ENCODE results near the gene PLEKHG3. TPM values are rescaled to one million over a fixed set of nuclear protein-coding genes. Genes with fewer than 3 reads are reported as not detected.

The PLEKHG3 gene
- polyA plus RNA-seq, 1 donor (not counting 4 experiments of a cell fraction or from before 2014, with no cell fraction given): 71.0 TPM

GRCh38 chr14:64701660-64702059 lies 2.6 kb upstream of the PLEKHG3 start:
- FAIRE-seq: peak; percentile 61
- dilution Hi-C loops (cut with MboI; ENCODE audit: extremely low pct_ligation_motif_present, low sequenced_read_pairs): no loop called here
- H3K9ac ChIP-seq (ENCODE audit: control insufficient read depth, extremely low read depth, insufficient read depth, low read length): no peak overlapping the region
- no peak for DNase-seq (ENCODE audit: low read depth, low spot score)
- H3K9me3 ChIP-seq (ENCODE audit: control insufficient read depth, low read depth, low read length): no peaks in the 10 kb centered on the region
- TF ChIP-seq CTCF (optimal IDR thresholded peaks at IDR 0.05 in 1 of 3, IDR thresholded peaks at IDR 0.05 in 1 of 3, conservative IDR thresholded peaks at IDR 0.05 in 1 of 3; ENCODE audit: extremely low read depth in 1 of 3, insufficient read depth in 2 of 3, low read length in 3 of 3) (no peak), EZH2 (IDR thresholded peaks at IDR 0.05; ENCODE audit: low read length) (no peak)
- H3K9me1 ChIP-seq (ENCODE audit: control insufficient read depth, extremely low read depth, insufficient read depth, low read length): no peaks in the 10 kb centered on the region
- peaks cover 0 to 4% of the 10 kb centered on the region in 2 experiments for H3K36me3 ChIP-seq (ENCODE audit: control insufficient read depth in 2 of 2, extremely low read depth in 1 of 2, insufficient read depth in 2 of 2, low read length in 2 of 2)
- H3K4me1 ChIP-seq (ENCODE audit: control insufficient read depth, extremely low read depth, insufficient read depth, low read length): peaks cover 42% of the 10 kb centered on the region
- no peaks in the 10 kb centered on the region for H3K27me3 ChIP-seq (ENCODE audit: control insufficient read depth, extremely low read depth, insufficient read depth, low read length)
- H3K79me2 ChIP-seq (ENCODE audit: control insufficient read depth, insufficient read depth, low read length): peaks cover 26% of the 10 kb centered on the region
- no peak overlapping the region for H2AFZ ChIP-seq (ENCODE audit: control insufficient read depth, low read length)
- no peak overlapping the region for H3K4me2 ChIP-seq (ENCODE audit: control insufficient read depth, extremely low read depth, insufficient read depth, low read depth, low read length)
- peaks cover 5% of the 10 kb centered on the region for H4K20me1 ChIP-seq (ENCODE audit: control insufficient read depth, extremely low read depth, insufficient read depth, low read length)
- no peak overlapping the region for H3K27ac ChIP-seq (ENCODE audit: control insufficient read depth, insufficient read depth, low read length)
- H3K4me3 ChIP-seq (ENCODE audit: control insufficient read depth in 2 of 3, extremely low read depth in 1 of 3, insufficient read depth in 2 of 3, low read depth in 1 of 3, low read length in 3 of 3): no peak overlapping the region

- H3K4me2 ChIP-seq (ENCODE audit: control insufficient read depth, extremely low read depth, insufficient read depth, low read depth, low read length): peak overlapping the region; percentile 81
- peak overlapping the region in 2 of 3 experiments; percentile 80 to 85 for H3K4me3 ChIP-seq (ENCODE audit: control insufficient read depth in 2 of 3, extremely low read depth in 1 of 3, insufficient read depth in 2 of 3, low read depth in 1 of 3, low read length in 3 of 3)
- peaks cover 9% of the 10 kb centered on the region for H4K20me1 ChIP-seq (ENCODE audit: control insufficient read depth, extremely low read depth, insufficient read depth, low read length)
- H2AFZ ChIP-seq (ENCODE audit: control insufficient read depth, low read length): peak overlapping the region; percentile 12
- H3K9ac ChIP-seq (ENCODE audit: control insufficient read depth, extremely low read depth, insufficient read depth, low read length): peak overlapping the region; percentile 93
- H3K4me1 ChIP-seq (ENCODE audit: control insufficient read depth, extremely low read depth, insufficient read depth, low read length): peaks cover 52% of the 10 kb centered on the region
- no peaks in the 10 kb centered on the region for H3K9me3 ChIP-seq (ENCODE audit: control insufficient read depth, low read depth, low read length)
- peak overlapping the region; percentile 99 for H3K27ac ChIP-seq (ENCODE audit: control insufficient read depth, insufficient read depth, low read length)
- peaks cover 3 to 4% of the 10 kb centered on the region in 2 experiments for H3K36me3 ChIP-seq (ENCODE audit: control insufficient read depth in 2 of 2, extremely low read depth in 1 of 2, insufficient read depth in 2 of 2, low read length in 2 of 2)
- peaks cover 35% of the 10 kb centered on the region for H3K79me2 ChIP-seq (ENCODE audit: control insufficient read depth, insufficient read depth, low read length)
- peaks cover 3% of the 10 kb centered on the region for H3K9me1 ChIP-seq (ENCODE audit: control insufficient read depth, extremely low read depth, insufficient read depth, low read length)
- H3K27me3 ChIP-seq (ENCODE audit: control insufficient read depth, extremely low read depth, insufficient read depth, low read length): no peaks in the 10 kb centered on the region
- FAIRE-seq (peak; percentile 89), DNase-seq (ENCODE audit: low read depth, low spot score) (peak; percentile 80)
- dilution Hi-C loops (cut with MboI; ENCODE audit: extremely low pct_ligation_motif_present, low sequenced_read_pairs): no loop called here
- no peak for TF ChIP-seq EZH2 (IDR thresholded peaks at IDR 0.05; ENCODE audit: low read length)
- no peak for TF ChIP-seq CTCF (optimal IDR thresholded peaks at IDR 0.05 in 1 of 3, IDR thresholded peaks at IDR 0.05 in 1 of 3, conservative IDR thresholded peaks at IDR 0.05 in 1 of 3; ENCODE audit: extremely low read depth in 1 of 3, insufficient read depth in 2 of 3, low read length in 3 of 3)
These were observed 1.5 kb upstream of the PLEKHG3 start for GRCh38 chr14:64702493-64703394.

Measured in keratinocyte (primary cell).